Subcutaneous adipose tissue (tissue), 4 donors: ENCODE measurements around the gene UTP11. TPM values are rescaled to one million over a fixed set of nuclear protein-coding genes. Genes with fewer than 3 reads are reported as not detected.

ENCODE experiments used
- total RNA-seq, 4 donors: library from RNA; depleted of rRNA; stranded (reverse); fragments of >200 nt; gene quantifications; one replicate each; pipeline ENCODE4 v1.1.0, GENCODE V29; 2016
- TF ChIP-seq, protein P1 (sequence below): fragments of 450-650 bp; IDR thresholded peaks from one replicate; pipeline ENCODE4 v1.5.1; 2016; ENCODE audit warnings: low read depth, mild to moderate bottlenecking, control low read depth, antibody characterized with exemption, moderate library complexity

UTP11 gene
- total RNA-seq, 4 donors from 2014 or later: 15.1 to 40.4 (median 24.2) TPM

DNA sequence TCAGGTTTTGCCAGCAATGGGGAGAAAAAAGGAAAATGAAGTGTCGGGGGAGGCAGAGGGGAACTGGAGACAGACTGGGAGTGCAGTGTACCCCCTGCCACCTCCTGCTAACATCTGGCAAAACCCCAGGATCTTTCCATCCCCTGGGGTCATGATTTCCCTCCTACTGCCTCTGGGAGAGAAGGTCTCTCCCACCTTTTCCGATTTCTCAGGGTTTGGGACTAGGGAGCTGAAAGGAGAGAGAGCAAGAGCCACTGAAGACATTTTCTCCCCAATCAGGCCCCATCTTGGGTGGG, 12.4 kb upstream of the UTP11 start:
- TF ChIP-seq, protein P1, sequence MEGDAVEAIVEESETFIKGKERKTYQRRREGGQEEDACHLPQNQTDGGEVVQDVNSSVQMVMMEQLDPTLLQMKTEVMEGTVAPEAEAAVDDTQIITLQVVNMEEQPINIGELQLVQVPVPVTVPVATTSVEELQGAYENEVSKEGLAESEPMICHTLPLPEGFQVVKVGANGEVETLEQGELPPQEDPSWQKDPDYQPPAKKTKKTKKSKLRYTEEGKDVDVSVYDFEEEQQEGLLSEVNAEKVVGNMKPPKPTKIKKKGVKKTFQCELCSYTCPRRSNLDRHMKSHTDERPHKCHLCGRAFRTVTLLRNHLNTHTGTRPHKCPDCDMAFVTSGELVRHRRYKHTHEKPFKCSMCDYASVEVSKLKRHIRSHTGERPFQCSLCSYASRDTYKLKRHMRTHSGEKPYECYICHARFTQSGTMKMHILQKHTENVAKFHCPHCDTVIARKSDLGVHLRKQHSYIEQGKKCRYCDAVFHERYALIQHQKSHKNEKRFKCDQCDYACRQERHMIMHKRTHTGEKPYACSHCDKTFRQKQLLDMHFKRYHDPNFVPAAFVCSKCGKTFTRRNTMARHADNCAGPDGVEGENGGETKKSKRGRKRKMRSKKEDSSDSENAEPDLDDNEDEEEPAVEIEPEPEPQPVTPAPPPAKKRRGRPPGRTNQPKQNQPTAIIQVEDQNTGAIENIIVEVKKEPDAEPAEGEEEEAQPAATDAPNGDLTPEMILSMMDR: no peak

DNA sequence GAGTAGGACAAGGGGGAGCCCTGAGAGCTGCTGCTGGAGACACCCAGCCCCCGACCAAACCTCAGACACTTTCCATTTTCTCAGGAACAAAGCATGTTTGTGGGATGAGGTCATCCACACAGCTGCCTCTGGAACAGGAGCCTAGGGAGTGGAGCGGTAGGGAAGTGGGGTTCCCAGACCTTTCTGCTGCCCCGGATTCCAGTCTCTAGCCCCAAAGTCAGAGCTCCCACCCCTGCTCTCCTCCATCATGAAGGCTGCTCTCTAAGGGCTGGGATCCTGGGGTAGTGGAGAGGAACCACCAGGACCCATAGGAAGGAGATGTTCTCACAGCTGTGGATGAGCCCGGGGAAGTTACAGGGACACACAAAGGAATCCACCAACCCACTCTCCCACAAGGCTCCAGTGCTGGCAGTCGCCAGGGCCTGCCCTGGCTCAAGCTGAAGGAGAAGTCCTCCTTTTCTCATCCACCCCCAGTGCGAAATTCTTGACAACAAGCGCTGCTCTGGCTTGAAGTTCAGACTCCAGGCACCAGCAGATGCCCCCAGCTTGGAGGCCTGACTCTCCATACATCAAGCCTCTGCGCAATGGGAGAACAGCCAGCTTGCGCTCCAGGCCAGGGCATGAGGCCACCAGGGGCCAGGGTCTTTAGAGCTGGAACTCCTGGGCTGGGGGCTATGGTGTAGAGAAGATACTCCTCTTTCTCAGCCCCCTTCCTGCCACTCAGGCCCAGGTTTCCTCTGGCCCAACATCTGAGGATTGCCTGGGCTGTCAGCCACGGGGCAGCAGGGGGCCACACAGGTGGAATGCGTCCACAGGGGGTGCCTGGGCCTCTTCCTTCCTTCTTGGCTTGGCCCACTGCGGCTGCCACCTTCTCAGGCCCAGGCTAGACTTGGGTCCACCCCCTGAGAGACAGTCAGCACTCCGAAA, 11.7 kb upstream of the UTP11 start:
- TF ChIP-seq, protein P1: no peak

DNA sequence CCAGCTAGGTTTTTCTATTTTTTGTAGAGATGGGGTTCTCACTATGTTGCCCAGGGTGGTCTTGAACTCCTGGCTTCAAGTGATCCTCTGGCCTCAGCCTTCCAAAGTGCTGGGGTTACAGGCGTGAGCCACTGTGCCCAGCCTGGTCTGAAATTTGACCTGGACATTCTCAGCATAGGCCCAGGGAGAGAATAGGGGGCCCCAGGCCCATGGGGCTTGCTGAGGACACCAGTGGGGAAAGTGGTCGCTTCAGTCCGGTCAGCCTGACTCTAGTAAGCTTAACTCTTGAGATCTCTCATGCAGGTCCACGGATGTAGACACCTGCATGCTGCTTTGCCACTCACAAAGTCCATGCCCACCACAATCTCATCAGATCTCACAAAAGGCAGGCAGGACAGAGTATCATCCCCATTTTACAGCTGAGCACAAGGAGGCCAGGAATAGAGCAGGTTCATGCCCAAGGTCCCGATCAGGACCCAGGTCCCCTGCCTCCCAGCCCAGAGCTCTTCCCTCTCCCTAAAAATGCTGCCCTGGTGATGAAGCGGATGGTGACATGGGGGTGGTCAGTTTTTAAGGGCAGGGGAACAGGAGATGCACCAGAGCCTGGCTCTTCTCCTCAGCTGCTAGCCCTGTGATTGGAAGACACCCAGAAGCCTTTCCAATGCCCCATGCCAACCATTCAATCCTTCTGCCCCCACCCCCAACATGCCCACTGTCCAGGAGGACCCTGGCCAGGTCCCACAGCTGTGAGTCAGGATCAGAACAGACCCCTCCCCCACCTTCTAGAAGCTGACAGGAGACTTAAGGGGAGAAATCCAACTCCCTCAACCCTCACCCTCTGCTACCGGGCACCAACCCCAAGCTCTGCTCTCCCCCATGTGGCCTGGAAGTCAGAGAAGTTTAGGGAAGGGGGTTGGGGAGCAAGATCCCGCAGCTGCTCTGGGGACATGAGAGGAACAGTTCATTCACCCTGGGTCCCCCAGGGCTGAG, 9.0 kb upstream of the UTP11 start:
- TF ChIP-seq, protein P1: no peak

DNA sequence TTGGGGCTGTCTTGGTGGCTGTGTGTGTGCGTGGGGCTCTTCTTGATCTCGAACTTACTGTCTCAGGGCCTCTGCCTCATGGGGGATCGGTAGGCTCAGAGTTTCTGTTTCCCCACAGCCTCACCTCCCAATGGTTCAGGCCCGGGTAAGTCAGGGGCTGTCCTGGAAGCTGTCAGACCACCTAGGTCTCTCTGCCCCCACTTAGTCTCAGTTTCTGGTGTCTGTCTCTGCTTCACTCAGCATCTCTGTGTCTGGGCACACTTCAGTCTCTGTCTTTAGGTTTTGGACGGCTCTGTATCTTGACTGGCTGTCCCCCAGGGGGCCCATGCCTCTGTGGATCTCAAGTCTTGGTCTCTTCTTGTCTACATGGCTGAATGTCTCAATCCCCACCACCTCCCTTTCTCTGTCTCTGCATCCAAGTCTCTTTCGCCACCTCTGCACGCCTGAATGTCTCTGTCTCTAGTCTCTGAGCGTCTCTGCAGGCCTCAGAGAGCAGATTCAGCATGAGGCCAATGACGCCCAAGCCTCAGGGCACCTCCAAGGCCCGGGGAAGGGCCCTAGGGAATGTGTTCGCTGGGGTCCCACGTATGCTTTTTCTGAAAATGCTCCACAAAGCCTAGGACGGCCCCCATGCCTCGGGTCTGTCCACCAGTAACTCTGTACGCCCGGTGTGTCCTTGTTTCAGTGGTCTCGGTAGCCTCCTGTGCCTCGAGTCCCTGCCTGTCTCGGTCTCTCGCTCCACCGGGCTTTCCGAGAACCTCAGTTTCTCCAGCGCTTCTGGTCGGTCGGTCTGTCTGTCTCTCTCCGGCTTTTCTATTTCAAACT, 8.0 kb upstream of the UTP11 start:
- TF ChIP-seq, protein P1: no peak

DNA sequence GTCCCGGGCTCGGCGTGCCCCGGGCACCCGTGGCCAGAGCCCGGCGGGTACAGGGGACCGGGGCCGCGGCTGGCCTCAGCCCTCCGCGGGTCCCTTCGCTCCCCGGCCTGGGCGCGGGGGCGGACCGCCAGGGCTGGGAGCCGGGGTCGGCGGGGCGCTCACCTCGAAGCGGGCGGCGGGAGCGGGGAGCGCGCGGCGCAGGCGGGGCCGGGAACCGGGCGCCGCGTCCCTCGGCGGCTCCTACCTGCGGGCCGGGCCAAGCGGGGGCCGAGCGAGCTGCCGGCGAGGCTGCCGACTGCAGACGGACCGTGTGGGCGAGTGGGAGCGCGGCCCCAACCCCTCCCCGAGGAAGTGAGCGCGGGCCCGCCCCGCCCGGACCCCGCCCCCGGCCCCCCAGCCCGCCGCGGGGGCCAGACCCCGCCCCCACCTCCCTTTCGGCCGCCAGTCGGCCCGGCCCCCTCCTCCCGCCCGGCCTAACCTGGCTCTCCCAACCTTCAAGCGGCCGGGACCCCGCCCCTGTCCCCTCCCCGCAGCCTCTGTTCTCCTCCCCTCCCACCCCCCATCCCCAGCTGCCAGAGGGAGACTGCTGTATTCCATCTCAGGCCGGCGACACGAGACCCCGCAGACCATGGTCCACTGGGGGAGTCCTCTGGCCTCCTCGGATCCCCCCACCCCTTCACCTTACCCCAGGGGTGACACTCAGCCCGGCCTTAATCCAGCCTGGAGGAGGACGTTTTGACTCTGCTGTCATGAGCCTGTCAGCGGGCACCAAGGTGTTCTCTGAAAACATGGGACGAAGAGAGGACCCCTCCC, 7.1 kb upstream of the UTP11 start, which contains the start of gene FHL3:
Gene FHL3, minus strand, starts transcription at position 320 of the 813 bp plus-strand sequence. CDS start 6,102 bp downstream, outside the sequence.
- TF ChIP-seq, protein P1: no peak

DNA sequence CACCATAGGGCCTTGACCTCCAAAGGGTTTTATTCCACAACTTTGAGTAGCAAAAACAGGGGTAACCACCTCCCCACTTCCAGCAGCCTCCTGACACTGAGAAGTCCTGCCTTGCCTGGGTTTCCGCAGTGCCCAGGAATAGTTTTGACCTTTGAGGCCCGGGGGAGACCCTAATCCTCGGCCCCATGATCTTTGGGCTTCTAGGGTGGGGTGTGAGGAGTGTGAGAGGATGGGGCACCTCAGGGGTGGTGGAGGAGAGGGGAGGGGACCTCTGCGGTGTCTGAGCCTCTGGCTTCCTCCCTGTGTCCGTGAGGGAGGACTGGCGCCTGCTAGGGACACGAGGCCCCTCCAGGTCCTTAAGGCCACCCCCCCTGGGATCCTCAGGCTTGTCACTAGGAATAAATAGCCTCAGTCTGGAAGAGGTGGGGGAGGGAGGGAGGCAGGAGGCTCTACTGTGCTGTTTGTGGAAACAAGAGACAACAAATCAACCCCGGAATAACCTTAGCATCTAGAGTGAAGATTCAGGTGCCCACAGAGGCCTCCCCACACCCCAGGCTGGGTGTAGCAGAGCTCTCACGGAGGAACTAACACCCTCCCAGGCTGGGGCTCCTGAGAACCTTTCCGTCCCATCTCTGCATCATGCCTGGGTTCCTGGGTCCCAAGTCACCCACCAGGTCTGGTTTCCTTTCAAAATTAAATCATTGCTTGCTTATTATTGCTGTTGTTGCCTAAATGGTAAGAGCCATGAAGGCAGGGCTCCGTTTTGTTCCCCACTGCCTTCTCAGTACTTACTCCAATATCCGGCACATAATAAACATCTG, 6.3 kb upstream of the UTP11 start:
- TF ChIP-seq, protein P1: no peak
